Uterus (tissue), 4 donors: Measurements from ENCODE around the gene SLFN11. TPM values are rescaled to one million over a fixed set of nuclear protein-coding genes. Genes with fewer than 3 reads are reported as not detected.

Experiments
- DNase-seq, 2 donors: peaks; one replicate each; pipeline ENCODE4 v3.0.0-alpha.2; 2019 to 2020
- H3K27ac ChIP-seq, 2 donors: fragments of 200-600 bp; sonication (generic); 1 replicate in 1 of 2; 2 replicates in 1 of 2; pipeline ENCODE4 v1.5.1; 2016 to 2018
- H3K27me3 ChIP-seq, 2 donors: fragments of 200-600 bp; sonication (generic); one replicate each; pipeline ENCODE4 v1.5.1; 2018 to 2019; ENCODE audit warnings: control low read depth in 1 of 2
- H3K36me3 ChIP-seq, 2 donors: fragments of 200-600 bp; sonication (generic); one replicate each; pipeline ENCODE4 v1.5.1; 2019; ENCODE audit warnings: control low read depth in 1 of 2
- H3K4me1 ChIP-seq, 2 donors: fragments of 200-600 bp; sonication (generic); one replicate each; pipeline ENCODE4 v1.5.1; 2018 to 2019; ENCODE audit warnings: control low read depth in 1 of 2
- H3K4me3 ChIP-seq, 2 donors: fragments of 200-600 bp; sonication (generic); 1 replicate in 1 of 2; 2 replicates in 1 of 2; pipeline ENCODE4 v1.5.1; 2018 to 2019; ENCODE audit warnings: mild to moderate bottlenecking in 1 of 2
- H3K9me3 ChIP-seq, 2 donors: fragments of 200-600 bp; sonication (generic); one replicate each; pipeline ENCODE4 v1.5.1; 2019; ENCODE audit warnings: control low read depth in 1 of 2
- CTCF ChIP-seq, 4 experiments: fragments of 200-600 bp in 2 of 4; fragments of 450-650 bp in 2 of 4; sonication (generic) in 2 of 4; IDR thresholded peaks; one replicate each; pipeline ENCODE4 v1.5.1; 2016 to 2019; ENCODE audit warnings: antibody characterized with exemption in 4 of 4, mild to moderate bottlenecking in 2 of 4, moderate library complexity in 1 of 4
- POLR2A ChIP-seq, 2 donors: fragments of 450-650 bp; IDR thresholded peaks; one replicate each; pipeline ENCODE4 v1.6.1; 2016; ENCODE audit warnings: antibody characterized with exemption in 2 of 2, mild to moderate bottlenecking in 1 of 2, moderate library complexity in 1 of 2
- intact Hi-C: fragments of 100-400 bp; cut with DNase I; formaldehyde crosslinking; loops from one replicate; pipeline ENCODE4 v1.15.1; 2023; ENCODE audit warnings: low total_unique reads
- total RNA-seq, 4 donors: library from RNA; depleted of rRNA in 3 of 4; stranded (reverse); fragments of >200 nt in 3 of 4; gene quantifications; one replicate each; pipeline versions ENCODE4 v1.1.0 to v1.2.4, GENCODE V29; 2014 to 2023
- donor health status: DM: yes; HTN: yes; CAD: no.

SLFN11 gene
- total RNA-seq, 4 donors from 2014 or later = 24.6 to 87.1 (median 54.8) TPM

GRCh38 chr17:35345445-35345925, 27.9 kb downstream of the SLFN11 start:
- intact Hi-C loops = no loop called here
- no peaks in the 10 kb centered on the region for H3K27me3 ChIP-seq
- H3K4me1 ChIP-seq = peaks cover 0 to 7% of the 10 kb centered on the region in 2 donors
- TF ChIP-seq POLR2A (IDR thresholded peaks at IDR 0.05) (no peak), CTCF (IDR thresholded peaks at IDR 0.05) (no peak)
- DNase-seq = no peak
- no peaks in the 10 kb centered on the region for H3K36me3 ChIP-seq
- no peaks in the 10 kb centered on the region for H3K9me3 ChIP-seq
- peak overlapping the region; percentile 58 to 66 for H3K27ac ChIP-seq
- H3K4me3 ChIP-seq = peak overlapping the region; percentile 14 to 30

GRCh38 chr17:35344262-35344661, 29.2 kb downstream of the SLFN11 start:
- H3K4me3 ChIP-seq = no peak overlapping the region
- H3K36me3 ChIP-seq = no peaks in the 10 kb centered on the region
- H3K27me3 ChIP-seq = no peaks in the 10 kb centered on the region
- no peak for DNase-seq
- peaks cover 0 to 7% of the 10 kb centered on the region in 2 donors for H3K4me1 ChIP-seq
- no peak overlapping the region for H3K27ac ChIP-seq
- intact Hi-C loops = no loop called here
- no peaks in the 10 kb centered on the region for H3K9me3 ChIP-seq
- TF ChIP-seq CTCF (IDR thresholded peaks at IDR 0.05) = no peak
- TF ChIP-seq POLR2A (IDR thresholded peaks at IDR 0.05) = no peak

GRCh38 chr17:35342276-35342675, 31.1 kb downstream of the SLFN11 start:
- intact Hi-C loops = no loop called here
- Histone ChIP-seq H3K9me3 (no peaks in the 10 kb centered on the region), H3K27ac (no peak overlapping the region), H3K36me3 (no peaks in the 10 kb centered on the region), H3K4me3 (no peak overlapping the region), H3K4me1 (peaks cover 0 to 7% of the 10 kb centered on the region in 2 donors), H3K27me3 (no peaks in the 10 kb centered on the region)
- TF ChIP-seq CTCF (IDR thresholded peaks at IDR 0.05) (no peak), POLR2A (IDR thresholded peaks at IDR 0.05) (no peak)
- DNase-seq = no peak

- H3K36me3 ChIP-seq = no peaks in the 10 kb centered on the region
- DNase-seq = no peak
- no peaks in the 10 kb centered on the region for H3K9me3 ChIP-seq
- TF ChIP-seq POLR2A (IDR thresholded peaks at IDR 0.05) (no peak), CTCF (IDR thresholded peaks at IDR 0.05) (no peak)
- intact Hi-C loops = no loop called here
- no peak overlapping the region for H3K27ac ChIP-seq
- no peak overlapping the region for H3K4me3 ChIP-seq
- no peaks in the 10 kb centered on the region for H3K27me3 ChIP-seq
- peaks cover 0 to 7% of the 10 kb centered on the region in 2 donors for H3K4me1 ChIP-seq
These were observed 31.9 kb downstream of the SLFN11 start for GRCh38 chr17:35341411-35341992.

- Histone ChIP-seq H3K9me3 (no peaks in the 10 kb centered on the region), H3K27me3 (no peaks in the 10 kb centered on the region), H3K4me3 (no peak overlapping the region), H3K27ac (no peak overlapping the region), H3K36me3 (no peaks in the 10 kb centered on the region), H3K4me1 (no peaks in the 10 kb centered on the region)
- no peak for TF ChIP-seq CTCF (IDR thresholded peaks at IDR 0.05)
- TF ChIP-seq POLR2A (IDR thresholded peaks at IDR 0.05) = no peak
- no peak for DNase-seq
- intact Hi-C loops = no loop called here
These were observed 35.2 kb downstream of the SLFN11 start for GRCh38 chr17:35338230-35338629.
